Right kidney (tissue), 1 donor: ENCODE data around the gene MFGE8.
"Not testable (repeated sequence)": the region's sequence is repeated elsewhere in the genome, so short reads cannot be mapped to it uniquely, and the experiment has no call there.

Source experiments
- DNase-seq: peaks from one replicate; pipeline ENCODE4 v3.0.0-alpha.2; 2016

The MFGE8 gene

DNA sequence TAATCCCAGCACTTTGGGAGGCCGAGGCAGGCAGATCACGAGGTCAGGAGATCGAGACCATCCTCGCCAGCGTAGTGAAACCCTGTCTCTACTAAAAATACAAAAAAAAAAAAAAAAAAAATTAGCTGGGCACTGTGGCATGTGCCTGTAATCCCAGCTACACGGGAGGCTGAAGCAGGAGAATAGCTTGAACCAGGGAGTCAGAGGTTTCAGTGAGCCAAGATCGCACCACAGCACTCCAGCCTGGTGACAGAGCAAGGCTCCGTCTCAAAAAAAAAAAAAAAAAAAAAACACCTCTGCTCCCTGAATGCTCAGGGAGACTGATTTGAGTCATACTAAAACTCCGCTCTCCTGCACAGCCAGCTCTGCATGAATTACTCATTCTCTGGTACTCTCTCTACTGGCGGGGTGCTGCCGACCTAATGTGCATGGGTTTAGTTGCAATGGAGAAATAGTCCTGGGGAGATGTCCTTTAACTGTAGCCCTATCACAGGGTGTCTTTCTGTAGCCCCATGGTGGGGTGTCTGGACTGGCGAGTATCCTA lies 7.8 kb upstream of the MFGE8 start:
- DNase-seq: not testable (repeated sequence)

DNA sequence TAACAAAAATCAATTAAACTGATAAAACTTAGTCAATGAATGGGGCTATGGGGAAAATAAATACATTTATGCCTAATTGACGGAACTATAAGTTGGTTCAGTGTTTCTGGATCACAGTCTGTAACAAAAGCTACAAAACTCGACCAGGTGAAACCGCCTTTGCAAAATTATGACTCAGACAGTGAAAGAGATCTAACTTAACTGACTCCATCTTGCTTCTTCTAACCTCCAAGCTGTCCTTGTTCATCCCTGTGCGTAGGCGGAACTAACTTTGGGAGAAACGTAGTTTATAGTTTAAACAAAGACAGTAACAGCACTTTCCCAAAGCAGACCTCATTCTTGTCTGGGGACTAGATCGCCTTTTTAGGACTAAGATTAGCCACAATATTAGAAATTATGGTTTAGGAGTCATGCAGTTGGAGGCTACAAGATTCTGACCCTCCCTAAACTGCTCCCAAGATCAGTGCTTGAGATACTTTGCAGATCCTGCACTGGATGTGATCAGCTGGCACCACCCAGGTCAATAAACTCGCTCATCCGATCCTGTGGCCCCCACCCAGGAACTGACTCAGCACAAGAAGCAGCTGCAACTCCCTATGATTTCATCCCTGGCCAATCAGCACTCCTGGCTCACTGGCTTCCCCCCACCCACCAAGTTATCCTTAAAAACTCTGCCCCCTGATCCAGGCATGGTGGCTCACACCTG lies 7.2 kb upstream of the MFGE8 start:
- DNase-seq: no peak

DNA sequence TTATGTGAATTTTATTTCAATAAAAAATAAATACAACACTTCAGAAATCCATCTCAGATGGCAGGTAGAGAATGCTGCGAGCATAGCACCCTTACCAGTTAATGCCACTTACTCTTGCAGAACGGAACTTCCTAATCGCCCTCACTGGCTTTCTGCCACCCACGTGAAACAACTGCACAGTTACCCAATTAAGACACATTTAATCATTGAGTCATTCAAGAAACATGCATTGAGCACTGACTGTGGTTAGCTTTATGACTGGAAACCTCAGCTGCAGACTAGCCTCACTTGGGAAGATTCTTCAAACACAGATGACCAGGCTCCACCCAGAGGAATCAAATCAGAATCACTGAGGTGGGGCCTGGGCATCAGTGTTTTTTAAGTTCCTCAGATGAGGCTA lies 5.6 kb upstream of the MFGE8 start:
- no peak for DNase-seq

DNA sequence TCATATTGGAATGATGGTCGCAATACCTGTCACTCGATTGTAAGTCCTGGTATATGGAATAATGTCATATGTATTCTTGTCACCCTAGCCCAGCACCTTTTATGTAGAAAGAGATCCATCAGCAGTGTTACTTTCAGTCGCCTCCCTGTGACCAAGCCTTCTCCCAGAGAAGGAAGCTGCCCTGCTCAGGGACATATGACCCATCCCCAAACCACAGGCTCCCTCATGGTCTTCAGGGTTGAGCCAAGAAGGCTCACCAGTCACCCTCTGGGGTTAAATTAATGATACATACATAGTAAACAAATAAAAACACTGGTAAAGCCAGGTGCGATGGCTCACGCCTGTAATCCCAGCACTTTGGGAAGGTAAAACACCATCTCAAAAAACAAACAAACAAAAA lies 4.6 kb upstream of the MFGE8 start:
- no peak for DNase-seq

DNA sequence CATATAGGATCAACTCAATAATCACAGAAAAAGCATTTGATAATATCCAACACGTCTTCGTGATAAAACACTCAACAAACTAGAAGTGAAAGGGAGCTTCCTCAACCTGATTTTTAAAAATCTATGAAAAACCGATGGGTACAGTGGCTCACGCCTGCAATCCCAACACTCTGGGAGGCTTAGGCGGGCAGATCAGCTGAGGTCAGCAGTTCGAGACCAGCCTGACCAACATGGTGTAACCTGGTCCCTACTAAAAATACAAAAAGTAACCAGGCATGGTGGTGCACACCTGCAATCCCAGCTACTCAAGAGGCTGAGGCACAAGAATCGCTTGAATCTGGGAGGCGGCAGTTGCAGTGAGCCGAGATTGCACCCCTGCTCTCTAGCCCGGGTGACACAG lies 2.2 kb upstream of the MFGE8 start:
- DNase-seq: no peak

DNA sequence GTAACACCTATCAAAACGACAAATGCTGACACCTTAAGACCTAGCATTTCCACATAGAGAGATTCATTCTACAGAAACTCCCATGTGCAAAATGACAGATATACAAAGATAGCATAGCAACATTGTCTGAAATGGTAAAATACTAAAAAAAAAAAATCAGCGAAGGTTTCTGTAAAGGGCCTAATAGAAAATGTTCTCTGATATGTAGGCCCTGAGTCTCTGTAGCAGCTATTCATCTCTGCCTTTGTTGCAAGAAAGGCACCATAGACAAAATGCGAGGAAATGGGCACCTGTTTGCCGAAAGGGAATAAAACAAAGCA lies 631 bp upstream of the MFGE8 start:
- no peak for DNase-seq

DNA sequence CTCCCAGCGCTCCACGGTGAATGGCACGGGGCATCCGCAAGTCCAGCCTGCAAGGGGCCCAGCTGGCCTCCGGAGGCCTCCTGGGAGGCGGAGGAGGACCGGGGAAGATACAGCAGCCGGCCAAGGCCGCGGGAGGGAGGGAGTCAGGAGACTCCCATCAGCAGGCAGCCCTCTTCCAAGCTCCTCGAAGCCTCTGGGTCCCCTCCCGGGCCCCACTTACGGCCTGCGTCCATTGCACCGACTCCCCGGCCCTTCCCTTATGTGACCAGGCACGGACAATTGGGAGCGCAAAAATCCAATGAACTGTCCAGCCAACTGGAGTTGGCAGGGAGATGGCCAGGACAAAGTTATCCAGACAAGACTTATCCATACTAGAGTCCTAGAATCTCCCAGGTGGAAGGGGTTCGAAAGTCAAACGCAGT lies 668 bp downstream of the MFGE8 start:
- DNase-seq: peak; percentile 81

DNA sequence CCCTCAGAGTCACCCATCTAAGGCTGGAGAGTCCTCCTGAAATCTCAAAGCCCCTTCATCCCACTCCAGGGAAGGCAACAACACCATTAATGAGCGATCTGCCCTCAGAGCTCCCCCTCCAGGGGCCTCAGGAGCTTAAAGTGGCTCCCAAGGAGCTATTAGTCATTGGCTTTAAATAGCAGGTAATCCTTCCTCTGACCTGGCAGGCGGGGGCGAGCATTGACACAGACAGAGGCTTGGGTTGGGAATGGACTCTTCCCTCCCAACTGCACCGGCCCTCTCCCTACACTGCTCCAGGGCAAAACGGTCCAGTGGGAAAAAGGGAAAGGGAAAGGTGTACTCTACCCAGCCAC lies 1.4 kb downstream of the MFGE8 start:
- no peak for DNase-seq

DNA sequence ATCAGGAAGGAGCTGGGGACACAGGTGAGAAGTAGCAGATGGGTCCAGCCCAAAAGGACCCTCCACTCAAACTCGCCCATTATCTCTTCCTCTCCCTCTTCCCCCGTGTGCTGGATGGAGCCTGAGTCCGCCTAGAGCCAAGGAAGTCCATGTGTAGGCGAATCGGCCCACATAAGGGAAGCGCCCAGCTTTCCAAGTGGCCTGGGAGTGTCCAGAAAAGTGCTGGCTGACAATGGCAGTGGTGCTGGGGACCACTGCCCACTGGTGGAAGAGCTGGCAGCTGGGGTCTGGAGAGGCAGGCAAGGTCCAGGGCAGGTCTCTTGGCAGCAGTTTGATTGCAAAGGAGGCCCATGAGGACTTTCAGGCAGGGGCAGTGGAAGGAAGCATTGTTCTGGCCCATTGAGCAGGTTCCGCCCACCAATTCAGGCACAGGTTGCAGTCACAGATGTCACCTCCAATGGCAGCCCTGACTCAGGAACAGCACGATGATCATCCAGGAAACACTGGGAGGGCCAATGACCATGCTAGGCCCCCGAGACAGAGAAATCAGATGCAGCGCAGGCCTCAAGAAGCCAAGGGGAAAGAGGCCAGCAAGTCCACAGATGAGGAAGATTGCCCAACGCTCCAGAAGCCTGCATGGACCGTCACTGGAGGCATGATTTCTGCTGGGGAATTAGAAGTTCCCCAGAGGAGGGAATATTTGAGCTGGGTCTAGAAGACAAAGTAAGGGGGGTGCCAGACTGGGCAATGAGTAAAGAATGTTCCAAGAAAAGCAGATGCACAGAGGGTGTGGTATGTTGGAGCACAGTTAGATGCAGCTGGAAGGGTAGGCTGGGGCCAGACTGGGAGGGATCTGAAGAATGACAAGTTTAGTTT lies 3.0 kb downstream of the MFGE8 start:
- no peak for DNase-seq

DNA sequence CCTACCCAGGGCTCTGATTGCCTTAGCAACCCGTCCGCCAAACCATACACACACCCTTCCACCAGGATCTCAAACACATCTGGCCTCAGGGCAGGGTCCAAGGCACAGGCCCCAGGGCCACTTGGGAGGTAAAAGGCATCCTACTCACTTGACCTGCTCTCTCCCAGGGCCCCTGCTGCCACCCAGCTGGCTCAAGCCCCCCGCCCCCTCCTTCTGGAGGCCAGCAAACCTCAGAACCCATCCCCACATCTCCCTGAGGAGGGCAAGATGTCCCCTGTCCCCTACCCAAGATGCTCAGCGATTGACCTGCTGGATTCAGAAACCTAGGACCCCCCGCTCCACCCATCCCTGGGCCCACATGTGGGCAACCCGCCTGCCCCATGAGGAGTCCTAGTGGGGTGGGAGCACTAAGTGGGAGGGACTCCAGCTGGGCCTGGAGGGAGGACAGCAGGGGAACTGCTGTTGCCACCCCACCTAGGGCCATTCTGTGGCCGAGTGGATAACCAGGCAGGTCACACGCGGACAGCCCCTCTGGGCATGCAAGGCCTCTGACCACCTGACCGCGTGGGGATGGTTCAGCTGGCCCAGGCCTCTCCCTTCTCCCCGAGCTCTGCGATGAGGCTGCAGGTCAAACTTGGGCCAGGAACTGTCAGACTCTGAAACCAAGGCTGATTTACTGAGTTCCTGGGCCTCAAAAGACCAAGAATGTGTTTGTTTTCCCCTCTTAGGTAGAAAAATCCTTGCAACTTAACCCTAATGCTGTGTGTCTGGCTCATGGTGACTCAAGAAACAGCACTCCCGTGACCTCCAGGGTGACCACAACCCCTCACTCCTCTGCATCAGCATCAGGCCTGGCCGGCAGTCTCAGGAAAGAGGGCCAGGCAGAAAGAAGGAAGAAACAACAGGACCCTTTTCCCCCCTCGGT lies 4.2 kb downstream of the MFGE8 start:
- DNase-seq: no peak

DNA sequence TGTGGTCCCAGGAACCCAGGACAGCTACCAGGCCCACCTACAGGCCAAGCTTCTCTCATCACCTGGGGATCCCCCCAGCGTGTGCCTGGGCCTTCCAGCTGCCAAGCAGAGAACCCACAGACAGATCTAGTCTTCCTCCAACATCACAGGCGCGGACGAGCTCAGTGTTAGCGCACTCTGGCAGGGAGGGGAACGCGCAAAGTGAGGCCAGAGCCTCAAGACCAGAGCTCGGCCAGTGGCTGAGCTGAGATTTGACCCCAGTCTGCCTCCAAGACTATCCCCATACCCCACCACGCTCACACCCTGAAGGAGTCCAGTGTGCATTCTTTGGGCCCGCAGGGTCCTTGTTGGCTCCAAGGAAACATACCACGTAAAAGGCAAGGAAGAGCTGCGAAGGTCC lies 5.1 kb downstream of the MFGE8 start:
- no peak for DNase-seq

DNA sequence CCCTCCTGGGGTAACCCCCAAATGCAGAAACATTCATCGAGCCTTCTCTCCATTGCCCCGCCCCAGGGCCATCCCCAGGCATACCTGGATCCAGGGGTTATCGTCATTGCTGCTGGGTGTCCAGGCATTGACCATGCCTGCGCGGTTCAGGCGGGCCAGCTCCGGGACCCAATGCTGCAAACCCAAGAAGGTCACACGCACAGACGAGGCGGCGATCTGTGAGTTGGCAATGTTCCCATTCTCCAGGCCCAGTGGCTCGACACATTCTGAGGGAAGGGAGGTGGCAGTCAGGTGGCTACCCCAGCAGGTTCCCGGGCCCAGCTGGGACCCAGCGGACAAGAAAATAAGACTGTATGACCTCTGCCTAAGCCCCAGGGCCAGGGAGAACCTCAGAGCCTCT lies 6.1 kb downstream of the MFGE8 start:
- no peak for DNase-seq

DNA sequence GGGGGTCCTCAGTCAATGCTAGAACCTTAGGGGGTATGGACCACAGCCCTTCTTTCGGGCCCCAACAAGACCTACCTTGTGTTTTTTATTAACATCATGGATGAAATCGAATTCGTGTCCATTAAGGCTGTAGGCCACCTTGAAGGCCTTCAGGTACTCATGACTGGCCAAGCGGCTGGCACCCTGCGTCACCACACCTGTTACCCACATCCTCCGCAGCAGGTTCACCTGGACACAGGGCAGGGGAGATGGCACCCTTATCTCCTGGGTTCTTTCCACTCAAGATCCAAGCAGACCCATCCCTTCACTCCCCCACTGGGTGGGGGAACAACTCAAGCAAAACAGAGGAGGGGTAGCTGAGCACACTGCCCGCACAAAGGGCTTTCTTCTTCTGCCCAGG lies 6.6 kb downstream of the MFGE8 start:
- DNase-seq: no peak

DNA sequence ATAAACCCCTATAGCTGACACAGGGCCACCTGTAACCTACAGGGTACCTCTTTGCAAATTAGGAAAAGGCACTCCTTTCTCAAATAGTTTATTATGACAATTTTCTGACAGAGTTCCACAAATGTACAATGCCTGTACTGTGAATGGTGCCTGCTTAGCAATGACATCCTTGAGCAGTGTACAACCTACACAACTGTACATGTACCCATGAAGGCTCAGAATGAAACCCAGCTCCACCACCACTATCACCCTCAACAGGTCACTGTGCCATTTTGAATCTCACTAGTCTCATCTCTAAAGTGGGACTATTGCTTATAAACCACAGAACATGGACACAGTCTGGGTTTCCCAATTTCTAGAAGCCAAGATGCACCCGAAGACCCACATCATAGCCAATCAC lies 7.0 kb downstream of the MFGE8 start:
- no peak for DNase-seq

DNA sequence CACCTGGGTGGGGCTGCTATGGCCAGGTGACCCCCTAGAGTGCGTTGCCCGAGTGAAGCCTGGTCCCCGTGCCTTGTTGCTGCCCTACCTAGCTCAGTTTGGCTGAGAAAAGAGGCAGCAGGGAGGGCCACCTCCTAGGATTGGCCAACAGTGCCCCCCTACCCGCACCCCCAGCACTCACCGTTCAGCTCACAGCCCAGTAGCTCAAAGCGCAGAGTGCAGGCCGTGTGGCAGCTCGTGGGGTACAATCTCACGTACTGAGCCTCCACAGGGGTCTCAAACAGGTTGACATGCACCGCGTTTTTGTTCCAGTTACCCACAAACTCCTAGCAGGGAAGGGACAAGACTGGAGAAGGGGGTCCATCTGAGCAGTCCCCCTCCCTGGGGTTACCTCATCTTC lies 7.6 kb downstream of the MFGE8 start:
- no peak for DNase-seq

DNA sequence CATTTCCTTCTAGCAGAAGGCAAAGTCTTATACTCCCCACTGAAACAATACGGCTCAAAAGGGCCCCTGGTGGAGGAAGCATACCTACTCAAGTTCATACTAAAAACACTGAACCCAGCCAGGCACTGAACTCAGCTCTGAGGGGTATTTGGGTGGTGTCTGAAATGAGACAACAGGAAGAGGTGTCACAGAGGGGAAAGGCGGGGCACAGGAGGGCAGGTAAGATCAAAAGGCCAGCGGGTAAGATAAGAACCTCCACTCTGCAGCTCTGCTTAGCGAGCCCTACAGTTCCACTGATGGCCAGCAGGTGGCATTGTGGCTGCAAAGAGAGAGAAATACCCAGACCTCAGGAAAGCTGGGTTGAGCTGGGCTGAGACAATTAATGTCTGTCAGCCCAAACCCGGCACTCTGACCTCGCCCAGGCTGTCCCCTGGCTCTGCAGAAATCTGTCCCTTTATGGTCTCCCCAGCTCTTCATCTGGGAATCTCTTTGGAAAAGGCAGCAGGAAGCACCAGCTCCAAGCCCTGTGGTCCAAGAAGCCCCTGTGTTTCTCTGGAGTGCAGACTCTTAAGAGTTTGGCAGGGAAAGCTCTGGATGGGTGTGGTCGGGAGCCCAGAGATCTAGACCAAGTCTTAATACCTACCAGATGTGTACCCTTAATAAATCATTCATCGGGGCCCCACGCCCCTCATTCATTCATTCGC lies 8.4 kb downstream of the MFGE8 start:
- peak; percentile 78 for DNase-seq

DNA sequence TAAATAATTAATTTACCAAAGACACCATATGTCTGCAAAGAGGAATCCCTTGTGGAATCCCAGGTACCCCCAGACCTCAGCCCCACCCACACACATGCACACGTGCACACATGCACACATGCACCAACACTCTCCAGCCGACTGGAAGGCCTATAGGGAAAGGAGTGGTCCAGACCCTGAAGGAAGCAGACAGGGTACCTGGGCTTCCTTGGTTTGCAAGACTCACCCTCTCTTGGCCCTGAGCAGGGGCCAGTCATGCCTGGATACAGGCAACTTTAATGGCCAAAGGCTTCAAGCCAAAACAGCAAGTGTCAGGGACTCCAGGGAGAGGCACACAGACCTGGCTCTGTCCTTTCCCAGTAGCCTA lies 8.9 kb downstream of the MFGE8 start:
- DNase-seq: no peak

DNA sequence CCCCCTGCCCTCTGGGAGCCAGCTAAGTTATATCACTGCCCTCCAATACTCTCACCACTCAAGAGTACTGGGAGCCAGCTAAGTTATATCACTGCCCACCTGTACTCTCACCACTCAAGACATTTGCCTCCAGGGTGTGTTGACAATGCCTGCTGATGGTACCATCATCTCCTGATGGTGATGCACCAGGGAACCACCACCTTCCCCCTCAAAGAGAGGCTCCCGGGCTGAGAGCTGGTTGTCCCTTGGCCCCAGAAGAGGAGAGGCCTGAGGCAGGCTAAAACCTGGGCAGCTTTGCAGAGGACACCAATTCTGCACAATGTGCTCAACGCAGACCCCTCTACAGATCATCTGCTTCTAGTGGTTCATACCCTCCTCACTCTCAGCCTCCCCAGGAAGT lies 10.3 kb downstream of the MFGE8 start:
- no peak for DNase-seq

DNA sequence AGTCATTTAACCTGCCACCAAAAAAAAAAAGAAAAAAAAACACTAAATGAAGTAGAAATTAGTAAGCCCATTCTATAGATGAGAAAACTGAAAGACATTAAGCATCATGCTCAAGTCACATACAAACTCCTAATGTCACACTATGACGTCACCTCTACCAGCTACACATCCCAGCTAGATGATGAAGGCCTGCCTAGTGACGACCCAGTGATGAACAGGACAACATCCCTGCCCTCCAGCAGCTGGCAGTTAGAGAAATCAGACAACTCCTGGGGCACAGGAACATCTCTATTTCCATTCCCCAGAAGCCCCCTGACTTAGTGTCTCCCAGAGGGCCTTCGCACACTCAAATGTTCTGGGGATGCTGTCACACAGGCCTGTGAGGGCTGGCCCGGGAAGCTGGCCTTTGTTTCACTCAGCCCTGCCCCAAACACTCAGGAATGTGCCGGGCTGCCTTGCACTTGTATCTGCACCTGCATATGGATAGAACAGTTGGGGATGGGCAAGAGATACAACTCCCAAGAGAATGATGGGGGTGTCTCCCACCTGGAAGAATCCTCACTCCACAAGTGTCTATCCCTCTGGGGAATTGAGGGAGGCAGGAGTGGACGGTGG lies 10.9 kb downstream of the MFGE8 start:
- no peak for DNase-seq

DNA sequence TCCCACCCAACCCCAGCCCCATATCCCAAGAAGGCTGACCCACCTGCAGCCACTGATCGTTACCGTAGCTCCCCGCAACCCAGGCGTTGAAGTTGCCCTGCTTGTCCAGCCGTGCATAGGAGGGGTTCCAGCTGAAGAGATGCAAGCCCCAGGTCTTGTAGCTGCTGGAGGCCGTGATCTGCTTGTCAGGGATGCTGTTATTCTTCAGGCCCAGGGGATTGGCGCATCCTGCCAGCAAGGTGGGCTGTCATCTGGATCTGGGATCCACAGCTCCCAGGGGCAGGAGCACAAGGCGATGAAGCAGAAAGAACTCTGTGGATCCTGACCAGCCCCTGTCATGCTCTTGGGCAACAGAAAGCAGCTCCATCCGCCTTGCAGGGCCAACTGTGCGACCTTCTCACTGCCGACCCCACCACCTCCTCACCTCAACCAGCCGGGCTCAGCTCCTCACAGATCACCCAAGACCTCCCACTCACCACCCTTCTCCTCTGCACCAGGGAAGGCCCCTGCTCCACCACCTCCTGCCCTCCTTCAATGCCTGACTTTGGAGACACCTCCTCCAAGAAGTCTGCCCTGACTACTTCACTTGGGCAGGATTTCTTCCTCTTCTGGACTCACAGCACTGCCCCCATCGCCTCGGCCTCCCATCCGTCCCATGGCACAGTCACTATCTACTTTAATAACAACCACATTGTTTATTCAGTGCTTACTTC lies 11.5 kb downstream of the MFGE8 start:
- no peak for DNase-seq

DNA sequence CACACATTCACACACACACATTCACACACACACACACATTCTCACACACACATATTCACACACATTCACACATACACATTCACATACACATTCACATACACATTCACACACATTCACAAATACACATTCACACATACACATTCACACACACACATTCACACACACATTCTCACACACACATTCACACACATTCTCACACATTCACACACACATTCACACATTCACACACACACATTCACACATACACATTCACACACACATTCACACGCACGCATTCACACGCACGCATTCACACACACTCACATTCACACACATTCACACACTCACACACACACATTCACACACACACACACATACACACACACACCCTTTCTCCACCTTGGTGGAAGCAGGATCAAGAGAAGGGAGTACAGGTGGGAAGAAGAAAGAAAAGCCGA lies 12.2 kb downstream of the MFGE8 start:
- no peak for DNase-seq
